HG03378 (cell line): ENCODE data around the gene PTPN21.

Source experiments
- ATAC-seq: cut with Tn5 transposase; IDR thresholded peaks from one replicate; pipeline ENCODE4 v1.9.1; 2021; ENCODE audit warnings: mild to moderate bottlenecking, moderate library complexity; ENCODE audit not compliant: unreplicated experiment

The PTPN21 gene

DNA sequence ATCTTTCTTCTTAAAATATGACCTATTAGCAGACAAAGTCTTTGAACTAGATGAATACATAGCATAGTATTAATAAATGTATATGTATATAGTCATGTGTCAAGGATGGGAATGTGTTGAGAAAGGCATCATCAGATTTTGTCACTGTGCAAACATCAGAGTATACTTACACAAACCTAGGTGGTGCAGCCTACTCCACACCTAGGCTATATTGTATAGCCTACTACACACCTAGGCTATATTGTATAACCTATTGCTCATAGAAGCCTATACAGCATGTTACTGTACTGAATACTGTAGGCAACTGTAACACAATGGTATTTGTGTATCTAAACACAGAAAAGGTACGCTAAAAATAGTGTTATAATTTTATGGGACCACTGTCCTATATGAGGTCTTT lies 47.6 kb downstream of the PTPN21 start:
- ATAC-seq = no peak

DNA sequence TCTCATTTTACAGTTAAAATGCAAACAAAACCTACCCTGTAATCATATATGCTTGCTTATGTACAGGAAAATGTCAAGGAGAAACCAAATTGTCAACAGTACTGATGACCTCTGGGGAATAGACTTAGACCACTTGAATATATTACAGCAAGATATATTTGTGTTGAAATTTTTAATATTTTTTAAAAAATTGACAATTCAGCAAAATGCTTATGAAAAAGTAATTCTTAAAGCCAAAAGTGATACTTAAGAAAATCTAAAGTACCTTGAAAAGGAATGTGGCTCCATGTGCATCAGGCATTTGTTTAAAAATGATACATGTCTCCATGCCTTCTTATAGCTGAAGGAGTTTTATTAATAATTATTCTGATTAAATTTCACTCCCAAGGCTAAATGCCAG lies 49.2 kb downstream of the PTPN21 start:
- no peak for ATAC-seq

DNA sequence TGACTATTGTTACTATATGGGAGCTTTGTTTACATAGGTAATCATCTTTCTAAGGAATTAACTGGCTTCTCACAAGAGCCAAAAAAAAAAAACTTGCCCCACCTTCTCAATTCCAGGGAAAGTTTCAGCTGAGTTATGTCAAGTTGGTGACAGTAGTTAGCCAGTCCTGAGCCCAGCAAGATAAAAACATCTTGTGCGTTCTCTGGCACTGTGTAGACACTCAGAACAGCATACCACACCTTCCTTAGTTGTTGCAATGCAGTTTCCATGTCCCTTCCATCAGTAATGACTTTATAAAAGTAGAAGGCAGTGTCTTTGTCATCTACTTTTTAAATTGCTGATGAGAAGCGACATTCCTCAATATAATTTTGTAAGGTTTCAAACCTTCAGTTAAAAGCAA lies 50.2 kb downstream of the PTPN21 start:
- ATAC-seq = no peak

DNA sequence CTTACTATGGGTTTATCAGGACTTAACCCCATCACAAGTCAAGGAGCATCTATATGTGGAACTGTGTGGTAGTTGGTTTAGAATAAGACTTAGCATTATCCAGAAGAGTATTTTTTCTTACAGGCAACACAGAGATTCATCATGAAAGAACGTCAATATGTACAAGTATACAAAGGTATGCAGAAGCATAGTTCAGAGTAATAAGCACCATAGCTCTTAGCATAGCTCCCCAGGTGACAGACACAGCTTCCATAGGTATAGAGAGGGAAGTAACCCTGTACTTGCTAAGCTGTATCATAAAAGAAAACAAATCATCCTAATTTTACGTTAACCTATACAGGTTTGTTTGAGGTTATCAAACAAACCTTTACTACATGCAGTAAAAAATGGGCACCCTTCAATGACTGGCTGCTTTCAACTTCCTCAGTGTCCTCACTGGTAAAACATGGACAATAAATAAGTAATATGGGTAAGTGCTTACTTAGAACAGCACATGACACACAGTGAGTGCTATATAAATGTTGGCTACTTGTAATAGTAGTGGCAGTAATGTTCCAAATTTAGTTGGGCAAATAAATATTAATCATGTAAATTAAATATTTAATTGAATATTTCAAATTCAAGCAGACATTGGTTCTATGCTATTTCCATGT lies 50.9 kb downstream of the PTPN21 start:
- no peak for ATAC-seq

DNA sequence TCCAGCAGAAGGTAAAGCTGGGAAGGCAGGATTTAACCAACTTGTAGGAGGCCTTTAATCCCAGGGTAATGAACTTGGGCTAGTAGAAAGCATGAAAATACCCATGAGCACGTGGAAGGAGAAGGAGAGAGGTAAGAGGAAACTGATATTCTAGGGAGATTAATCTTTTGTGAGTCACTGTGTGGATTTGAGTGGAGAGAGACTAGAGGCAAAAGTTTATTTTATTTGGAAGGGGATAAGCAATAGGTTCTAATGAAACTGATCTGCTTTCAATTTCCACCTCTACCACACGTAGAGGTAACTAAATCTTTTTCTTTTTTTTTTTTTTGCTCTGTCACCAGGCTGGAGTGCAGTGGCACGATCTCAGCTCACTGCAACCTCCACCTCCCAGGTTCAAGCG lies 52.1 kb downstream of the PTPN21 start:
- no peak for ATAC-seq

DNA sequence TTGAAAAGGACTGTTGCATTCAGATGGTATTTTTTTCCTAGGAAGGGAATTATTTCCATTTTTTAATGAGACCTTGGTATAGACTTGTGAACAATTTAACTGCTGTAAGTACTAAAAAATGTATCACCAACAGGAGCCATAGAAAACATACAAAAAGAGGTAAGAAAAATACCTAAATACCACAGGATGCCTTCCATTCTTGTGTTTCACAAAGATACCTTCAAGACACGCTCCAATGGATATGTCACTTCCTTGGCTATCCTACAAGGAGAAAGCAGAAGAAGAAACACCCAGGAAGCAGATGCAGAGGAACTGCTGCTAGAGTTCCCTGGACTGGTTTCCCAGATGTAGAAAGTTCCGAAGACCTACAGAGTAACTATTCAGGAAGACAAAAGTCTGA lies 54.2 kb downstream of the PTPN21 start:
- ATAC-seq = no peak

DNA sequence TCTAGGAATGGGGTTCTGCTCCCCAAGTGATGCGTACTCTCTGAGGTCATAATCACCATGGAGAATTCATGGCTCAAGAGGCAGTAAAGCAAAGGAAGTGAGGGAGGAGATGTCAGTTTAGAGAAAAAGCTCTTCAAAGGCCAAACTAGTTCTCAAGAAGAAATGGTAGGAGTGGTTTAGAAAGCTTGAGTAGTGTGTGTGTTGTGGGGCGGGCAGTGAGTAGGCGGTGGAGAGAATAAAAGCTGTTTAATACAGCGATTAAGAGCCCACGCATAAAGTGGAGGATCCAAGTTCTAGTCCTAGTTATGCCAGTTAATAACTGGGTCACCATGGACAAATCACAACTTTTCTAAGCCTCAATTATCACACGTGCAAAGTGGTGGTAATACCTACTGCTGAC lies 55.6 kb downstream of the PTPN21 start:
- ATAC-seq = no peak

DNA sequence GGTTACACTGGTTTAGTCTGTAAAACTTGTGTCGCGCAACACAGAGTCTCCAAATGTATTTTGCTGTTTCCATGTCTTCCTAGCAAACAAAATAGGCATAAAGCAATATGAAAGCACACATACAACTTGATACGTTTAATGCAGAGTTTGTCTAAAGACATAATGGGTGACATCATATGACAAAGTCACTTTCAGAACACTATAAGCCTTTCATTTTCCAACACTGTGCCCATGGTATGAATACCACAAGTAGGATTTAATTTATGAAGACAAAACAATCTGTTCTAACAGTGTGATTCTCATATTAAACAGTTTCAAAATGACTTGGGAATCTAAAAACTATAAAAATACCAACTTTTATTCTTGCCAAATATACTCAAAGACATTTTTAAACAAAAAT lies 58.4 kb downstream of the PTPN21 start:
- ATAC-seq = no peak

DNA sequence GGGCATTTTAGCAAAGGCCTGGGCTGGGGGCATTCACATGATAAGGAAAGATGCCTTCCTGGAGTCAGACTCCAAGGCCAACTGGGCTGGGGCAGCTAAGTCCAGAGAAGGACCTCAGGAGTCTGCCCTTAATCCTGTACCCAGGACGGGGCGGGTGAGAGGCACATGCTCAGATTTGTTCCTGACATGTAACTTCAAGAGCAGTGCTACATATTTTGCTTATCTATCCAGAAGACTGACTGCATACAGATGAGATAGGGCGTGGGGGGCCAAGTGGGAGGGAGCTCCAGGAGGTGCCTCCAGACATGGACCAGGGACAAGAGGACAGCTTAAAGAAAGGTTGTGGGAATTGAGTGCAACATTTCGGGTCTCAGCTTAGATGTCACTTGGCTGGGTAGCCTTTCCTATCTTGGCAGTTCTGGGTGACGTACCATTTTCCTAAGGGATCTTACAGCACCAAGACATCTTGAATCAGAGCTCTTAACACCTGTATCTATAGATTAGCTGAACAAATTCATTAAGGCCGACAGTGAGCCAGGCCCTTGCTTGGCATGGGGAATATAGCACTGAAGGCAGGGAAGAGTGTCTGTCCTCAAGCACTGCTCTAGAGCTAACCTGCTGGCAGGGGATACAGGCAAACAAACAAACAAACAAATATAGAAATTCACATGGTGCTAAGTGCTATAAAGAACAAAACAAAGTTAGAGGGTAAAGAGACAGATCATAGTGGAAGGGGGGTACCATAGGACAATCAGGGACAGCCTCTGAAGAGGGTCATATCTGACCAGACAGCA lies 61.2 kb downstream of the PTPN21 start:
- no peak for ATAC-seq

DNA sequence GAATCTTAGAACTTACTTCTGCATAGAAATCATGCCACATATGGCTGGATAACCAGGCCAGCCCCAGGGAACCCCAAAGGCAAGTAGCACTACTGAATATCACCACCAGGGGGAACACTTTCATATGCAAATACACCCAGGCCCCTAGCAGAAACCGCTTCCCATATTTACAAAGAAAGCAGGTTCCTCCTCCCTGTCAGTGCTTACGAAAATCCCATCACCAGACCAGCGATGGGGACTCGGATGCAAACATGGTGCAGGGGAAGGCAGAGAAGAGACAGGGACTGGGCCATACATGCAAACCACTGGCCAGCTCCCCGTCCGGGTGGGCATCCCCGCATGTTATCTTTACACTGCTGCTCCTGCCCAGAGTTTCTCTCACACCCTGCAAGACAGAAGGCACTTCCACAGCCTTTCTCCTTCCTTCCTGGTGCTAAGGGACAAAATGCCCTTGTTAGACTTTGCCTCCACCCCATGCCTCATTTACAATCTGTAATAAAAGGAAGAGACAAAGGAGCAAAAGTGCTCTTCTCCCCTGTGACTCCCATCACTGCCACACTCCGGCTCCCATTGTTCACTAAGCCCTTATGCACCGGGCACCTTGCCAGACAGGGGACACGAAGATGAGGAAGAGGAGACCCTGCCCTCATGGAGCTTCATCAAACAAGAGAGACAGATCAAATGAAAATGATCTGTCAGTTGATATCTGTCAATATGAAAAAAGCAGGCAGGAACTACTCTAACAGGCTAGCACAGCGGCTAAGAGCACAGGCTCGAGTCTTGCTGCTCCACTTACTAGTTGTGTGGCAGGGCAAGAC lies 62.3 kb downstream of the PTPN21 start:
- peak; percentile 96 for ATAC-seq

DNA sequence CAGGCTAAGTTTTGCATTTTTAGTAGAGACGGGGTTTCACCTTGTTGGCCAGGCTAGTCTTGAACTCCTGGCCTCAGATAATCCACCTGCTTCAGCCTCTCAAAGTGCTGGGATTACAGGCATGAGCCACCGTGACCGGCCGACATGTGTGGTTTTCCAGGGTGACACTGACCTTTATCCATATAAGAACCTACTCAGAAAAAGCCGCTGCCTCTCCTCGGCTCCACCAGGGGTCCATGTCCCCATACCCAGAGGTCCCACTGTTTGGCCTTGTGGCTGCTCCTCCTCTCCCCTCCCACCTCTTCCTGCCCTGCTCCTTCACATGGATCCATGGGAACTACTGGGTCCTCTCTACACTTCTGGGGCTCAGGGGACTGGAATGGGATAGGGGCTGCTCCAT lies 64.6 kb downstream of the PTPN21 start:
- ATAC-seq = no peak

- ATAC-seq = no peak
Measured at GRCh38 chr14:88488897-88489296, 65.9 kb downstream of the PTPN21 start.

DNA sequence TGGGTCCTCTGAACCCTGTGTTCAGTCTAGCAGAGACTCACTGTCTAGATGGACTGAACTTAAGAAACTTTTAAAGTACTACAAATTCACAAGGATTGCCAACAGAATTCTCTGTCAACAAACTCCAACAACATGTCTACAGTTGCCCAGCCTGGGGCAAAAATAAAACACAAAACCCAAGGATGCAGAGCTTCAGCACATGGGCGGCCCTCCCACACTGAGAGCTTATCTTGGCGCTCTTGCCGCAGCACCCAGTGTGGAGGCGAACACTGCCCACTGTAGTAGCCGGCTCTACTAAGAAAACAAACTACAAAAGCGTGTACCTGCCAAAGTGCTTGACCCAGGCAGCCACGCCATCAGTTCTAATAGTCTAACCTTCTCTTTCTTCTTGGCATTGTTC lies 66.7 kb downstream of the PTPN21 start:
- no peak for ATAC-seq

- ATAC-seq = no peak
Measured at GRCh38 chr14:88482524-88482923, 72.3 kb downstream of the PTPN21 start.

- no peak for ATAC-seq
Measured at GRCh38 chr14:88481794-88482193, 73.0 kb downstream of the PTPN21 start.

DNA sequence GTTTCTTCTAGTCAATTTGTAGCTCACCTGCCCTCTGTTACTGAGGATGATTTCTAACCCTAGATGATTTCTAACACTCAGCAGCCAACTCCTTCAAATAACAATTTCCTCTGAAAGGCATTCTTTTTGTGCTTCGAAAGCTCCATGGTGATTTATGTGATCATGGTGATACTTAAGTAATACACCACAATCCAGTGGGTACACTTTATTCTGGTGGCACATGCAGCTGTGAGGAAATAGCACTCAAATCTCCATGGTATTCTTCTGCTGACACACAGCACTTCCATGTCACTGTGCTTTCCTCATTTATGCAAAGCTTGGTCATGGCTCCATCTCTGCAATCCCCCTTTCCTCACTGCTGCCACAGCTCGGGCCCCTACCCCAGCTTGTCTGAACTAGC lies 73.7 kb downstream of the PTPN21 start:
- ATAC-seq = no peak

GRCh38 chr14:88479574-88479987 lies 75.2 kb downstream of the PTPN21 start:
- no peak for ATAC-seq

GRCh38 chr14:88478931-88479330 lies 75.9 kb downstream of the PTPN21 start:
- no peak for ATAC-seq

GRCh38 chr14:88477513-88478250 lies 77.1 kb downstream of the PTPN21 start:
- ATAC-seq = no peak

DNA sequence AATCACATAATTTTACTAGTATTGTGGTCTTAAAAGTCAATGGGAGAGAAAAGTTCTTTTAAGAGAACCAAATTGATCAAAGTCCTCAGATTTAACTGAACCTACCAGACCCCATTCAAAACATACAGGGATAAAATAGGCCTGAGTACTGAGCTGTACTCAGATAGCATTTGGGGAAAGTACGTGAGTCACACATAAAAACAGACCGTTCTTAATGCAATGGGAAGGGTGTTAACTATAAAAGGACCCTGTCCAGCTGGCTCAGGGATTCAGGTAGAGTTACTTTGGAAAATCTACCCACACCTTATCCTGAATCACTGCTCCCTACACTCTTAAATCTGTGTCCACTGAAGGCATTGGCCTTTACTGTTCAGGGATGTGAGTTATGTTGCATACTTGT lies 78.0 kb downstream of the PTPN21 start:
- ATAC-seq = no peak

GRCh38 chr14:88476214-88476774 lies 78.5 kb downstream of the PTPN21 start:
- no peak for ATAC-seq
